ENCODE results near the gene MFAP3. TPM values are rescaled to one million over a fixed set of nuclear protein-coding genes. Genes with fewer than 3 reads are reported as not detected.

Gene MFAP3
- polyA plus RNA-seq, 1 donor from 2014 or later: 103 TPM

- Histone ChIP-seq H3K9ac (ENCODE audit: low read length) (no peak overlapping the region), H3K27me3 (ENCODE audit: insufficient read depth, low read depth, low read length) (no peaks in the 10 kb centered on the region), H3K4me2 (ENCODE audit: low read length) (no peak overlapping the region), H3F3A (ENCODE audit: insufficient read depth, low read length, poor library complexity, severe bottlenecking) (no peaks in the 10 kb centered on the region), H3K9me2 (ENCODE audit: insufficient read depth, low read length) (no peaks in the 10 kb centered on the region), H4K20me1 (ENCODE audit: insufficient read depth) (no peaks in the 10 kb centered on the region), H3K79me2 (replicated peaks; ENCODE audit: insufficient read depth, low read length) (peaks cover 4% of the 10 kb centered on the region), H3K27ac (ENCODE audit: low read length) (no peak overlapping the region), H2AFZ (ENCODE audit: low read depth, low read length) (no peak overlapping the region), H3K9me3 (ENCODE audit: low read length) (no peaks in the 10 kb centered on the region), H3K4me3 (ENCODE audit: low read length) (no peak overlapping the region), H3K36me3 (ENCODE audit: insufficient read depth, low read length) (no peaks in the 10 kb centered on the region)
- TF ChIP-seq EZH2 (IDR thresholded peaks at IDR 0.05; ENCODE audit: borderline replicate concordance, insufficient read depth, low read length, poor library complexity, severe bottlenecking) (no peak), TAF1 (IDR thresholded peaks at IDR 0.05; ENCODE audit: low read depth) (no peak), SMC3 (conservative IDR thresholded peaks at IDR 0.05; ENCODE audit: poor library complexity) (no peak), RAD21 (conservative IDR thresholded peaks at IDR 0.05) (no peak), MXI1 (conservative IDR thresholded peaks at IDR 0.05; ENCODE audit: poor library complexity, severe bottlenecking) (no peak), CTCF (IDR thresholded peaks at IDR 0.05; ENCODE audit: poor library complexity, severe bottlenecking) (no peak), EP300 (conservative IDR thresholded peaks at IDR 0.05; ENCODE audit: poor library complexity, severe bottlenecking) (no peak), POLR2AphosphoS5 (IDR thresholded peaks at IDR 0.05) (no peak), REST (IDR thresholded peaks at IDR 0.05; ENCODE audit: borderline replicate concordance) (no peak)
Measured at GRCh38 chr5:154046486-154046885, 7.7 kb downstream of the MFAP3 start.

GRCh38 chr5:154047324-154047723 lies 8.6 kb downstream of the MFAP3 start:
- TF ChIP-seq EP300 (conservative IDR thresholded peaks at IDR 0.05; ENCODE audit: poor library complexity, severe bottlenecking) (no peak), RAD21 (conservative IDR thresholded peaks at IDR 0.05) (no peak), REST (IDR thresholded peaks at IDR 0.05; ENCODE audit: borderline replicate concordance) (no peak)
- Histone ChIP-seq H3K27ac (ENCODE audit: low read length) (no peak overlapping the region), H2AFZ (ENCODE audit: low read depth, low read length) (no peak overlapping the region), H3F3A (ENCODE audit: insufficient read depth, low read length, poor library complexity, severe bottlenecking) (no peaks in the 10 kb centered on the region), H3K79me2 (replicated peaks; ENCODE audit: insufficient read depth, low read length) (peaks cover 4% of the 10 kb centered on the region), H3K4me3 (ENCODE audit: low read length) (no peak overlapping the region), H3K9ac (ENCODE audit: low read length) (no peak overlapping the region), H3K36me3 (ENCODE audit: insufficient read depth, low read length) (no peaks in the 10 kb centered on the region), H3K9me2 (ENCODE audit: insufficient read depth, low read length) (no peaks in the 10 kb centered on the region), H3K9me3 (ENCODE audit: low read length) (no peaks in the 10 kb centered on the region), H4K20me1 (ENCODE audit: insufficient read depth) (no peaks in the 10 kb centered on the region), H3K4me2 (ENCODE audit: low read length) (no peak overlapping the region), H3K27me3 (ENCODE audit: insufficient read depth, low read depth, low read length) (no peaks in the 10 kb centered on the region)

All from neural cell (in vitro differentiated cells).